Measurements from ENCODE around the gene COP1. TPM values are rescaled to one million over a fixed set of nuclear protein-coding genes. Genes with fewer than 3 reads are reported as not detected.

COP1 gene
- total and polyA plus RNA-seq, 2 donors (not counting 1 experiment from before 2014, with no cell fraction given), result 18.7 to 68.5 TPM

- Mint-ChIP-seq H3K9me3 (ENCODE audit: insufficient read depth) (no peaks in the 10 kb centered on the region), H3K4me1 (peaks cover 74% of the 10 kb centered on the region), H3K4me3 (no peak overlapping the region), H3K27me3 (no peaks in the 10 kb centered on the region), H3K27ac (no peak overlapping the region)
- H3K9ac ChIP-seq (ENCODE audit: low read length), result no peak overlapping the region
- no peak overlapping the region for H2AFZ ChIP-seq (ENCODE audit: insufficient read depth, low read depth, low read length, poor library complexity, severe bottlenecking)
- peaks cover 10 to 14% of the 10 kb centered on the region in 2 donors for H3K4me1 ChIP-seq (ENCODE audit: control insufficient read depth in 2 of 2, insufficient read depth in 2 of 2, low read length in 2 of 2)
- peaks cover under 1 to 2% of the 10 kb centered on the region in 2 experiments for H3K36me3 ChIP-seq (replicated peaks in 1 of 2; ENCODE audit: control extremely low read depth in 1 of 2, control insufficient read depth in 1 of 2, extremely low read depth in 1 of 2, insufficient read depth in 2 of 2, low read length in 1 of 2)
- H3K4me3 ChIP-seq (ENCODE audit: control extremely low read depth in 1 of 5, extremely low read depth in 1 of 5, insufficient read depth in 1 of 5, low read depth in 2 of 5, low read length in 4 of 5), result no peak overlapping the region
- peaks cover 92% of the 10 kb centered on the region for H3K79me2 ChIP-seq (ENCODE audit: control insufficient read depth, insufficient read depth, low read length)
- ChIA-PET CTCF (no interaction called here), POLR2A (no interaction called here)
- H3K4me2 ChIP-seq (replicated peaks; ENCODE audit: low read depth, low read length, poor library complexity, severe bottlenecking), result no peak overlapping the region
- ATAC-seq (ENCODE audit: low read depth) (no peak), DNase-seq (no peak)
- no peak overlapping the region for H3K27ac ChIP-seq (ENCODE audit: low read length in 2 of 2)
- intact Hi-C loops (cut with micrococcal nuclease), result no loop called here
- H3K9me3 ChIP-seq (ENCODE audit: control extremely low read depth in 1 of 3, control insufficient read depth in 2 of 3, insufficient read depth in 1 of 3, low read length in 2 of 3), result no peaks in the 10 kb centered on the region
- peaks cover 84% of the 10 kb centered on the region for H4K20me1 ChIP-seq (ENCODE audit: control insufficient read depth, insufficient read depth, low read length, poor library complexity, severe bottlenecking)
- TF ChIP-seq EZH2 (IDR thresholded peaks at IDR 0.05; ENCODE audit: borderline replicate concordance, insufficient read depth, low read depth, low read length, poor library complexity, severe bottlenecking) (no peak), CTCF (IDR thresholded peaks at IDR 0.05) (no peak)
- WGBS (ENCODE audit: insufficient coverage), result 100% methylated on average over 2 of the region's 2 CpGs
- no peaks in the 10 kb centered on the region for H3K27me3 ChIP-seq (replicated peaks in 1 of 4; ENCODE audit: control extremely low read depth in 1 of 4, control insufficient read depth in 3 of 4, insufficient read depth in 4 of 4, low read length in 3 of 4)
Observed at GRCh38 chr1:176188604-176189003, 18.5 kb downstream of the COP1 start.

- H3K27me3 Mint-ChIP-seq, result no peaks in the 10 kb centered on the region
- no peak overlapping the region for H3K4me3 ChIP-seq (ENCODE audit: control extremely low read depth in 1 of 5, extremely low read depth in 1 of 5, insufficient read depth in 1 of 5, low read depth in 2 of 5, low read length in 4 of 5)
- no peak overlapping the region for H3K4me3 Mint-ChIP-seq
- TF ChIP-seq EZH2 (IDR thresholded peaks at IDR 0.05; ENCODE audit: borderline replicate concordance, insufficient read depth, low read depth, low read length, poor library complexity, severe bottlenecking) (no peak), CTCF (IDR thresholded peaks at IDR 0.05) (no peak)
- no peak overlapping the region for H3K27ac Mint-ChIP-seq
- no peaks in the 10 kb centered on the region for H3K9me3 ChIP-seq (ENCODE audit: control extremely low read depth in 1 of 3, control insufficient read depth in 2 of 3, insufficient read depth in 1 of 3, low read length in 2 of 3)
- DNase-seq (no peak), ATAC-seq (ENCODE audit: low read depth) (no peak)
- peaks cover 10 to 12% of the 10 kb centered on the region in 2 donors for H3K4me1 ChIP-seq (ENCODE audit: control insufficient read depth in 2 of 2, insufficient read depth in 2 of 2, low read length in 2 of 2)
- peaks cover 73% of the 10 kb centered on the region for H4K20me1 ChIP-seq (ENCODE audit: control insufficient read depth, insufficient read depth, low read length, poor library complexity, severe bottlenecking)
- no peaks in the 10 kb centered on the region for H3K27me3 ChIP-seq (replicated peaks in 1 of 4; ENCODE audit: control extremely low read depth in 1 of 4, control insufficient read depth in 3 of 4, insufficient read depth in 4 of 4, low read length in 3 of 4)
- WGBS (ENCODE audit: insufficient coverage), result 96% methylated on average over 2 of the region's 3 CpGs
- H3K79me2 ChIP-seq (ENCODE audit: control insufficient read depth, insufficient read depth, low read length), result peaks cover 91% of the 10 kb centered on the region
- intact Hi-C loops (cut with micrococcal nuclease), result no loop called here
- CTCF ChIA-PET, result interaction anchor here (0.6 to 1.2 kb wide), 2 partner anchors 8 to 48 kb away, joined by 3 to 4 read pairs; no protein-coding TSS in a partner anchor
- no peaks in the 10 kb centered on the region for H3K9me3 Mint-ChIP-seq (ENCODE audit: insufficient read depth)
- H2AFZ ChIP-seq (ENCODE audit: insufficient read depth, low read depth, low read length, poor library complexity, severe bottlenecking), result no peak overlapping the region
- peaks cover 70% of the 10 kb centered on the region for H3K4me1 Mint-ChIP-seq
- H3K36me3 ChIP-seq (replicated peaks in 1 of 2; ENCODE audit: control extremely low read depth in 1 of 2, control insufficient read depth in 1 of 2, extremely low read depth in 1 of 2, insufficient read depth in 2 of 2, low read length in 1 of 2), result peaks cover 4 to 14% of the 10 kb centered on the region in 2 experiments
- H3K9ac ChIP-seq (ENCODE audit: low read length), result no peak overlapping the region
- H3K27ac ChIP-seq (ENCODE audit: low read length in 2 of 2), result no peak overlapping the region
- H3K4me2 ChIP-seq (replicated peaks; ENCODE audit: low read depth, low read length, poor library complexity, severe bottlenecking), result no peak overlapping the region
- POLR2A ChIA-PET, result no interaction called here
Observed at GRCh38 chr1:176187001-176187400, 20.1 kb downstream of the COP1 start.
